Liver (tissue), 3 donors: ENCODE results near the gene TP63.

Experiments
- EGR1 ChIP-seq, 2 donors: IDR thresholded peaks; 2 replicates each; pipeline ENCODE4 v1.6.1; 2016 to 2018; ENCODE audit warnings: antibody characterized with exemption in 2 of 2, low read depth in 2 of 2
- FOXA1 ChIP-seq: IDR thresholded peaks from 2 replicates; pipeline ENCODE4 v1.6.1; 2016; ENCODE audit warnings: antibody characterized with exemption
- GABPA ChIP-seq, 2 donors: IDR thresholded peaks in 1 of 2; conservative IDR thresholded peaks in 1 of 2; 2 replicates each; pipeline ENCODE4 v1.6.1; 2016; ENCODE audit warnings: antibody characterized with exemption in 2 of 2, mild to moderate bottlenecking in 1 of 2, moderate library complexity in 1 of 2
- REST ChIP-seq: IDR thresholded peaks from 2 replicates; pipeline ENCODE4 v1.6.1; 2016; ENCODE audit warnings: antibody characterized with exemption, mild to moderate bottlenecking
- SP1 ChIP-seq: IDR thresholded peaks from 2 replicates; pipeline ENCODE4 v1.6.1; 2018; ENCODE audit warnings: antibody characterized with exemption, mild to moderate bottlenecking
- YY1 ChIP-seq: IDR thresholded peaks from 2 replicates; pipeline ENCODE4 v1.6.1; 2016; ENCODE audit warnings: antibody characterized with exemption, mild to moderate bottlenecking
- TF ChIP-seq, protein P1 (sequence below): fragments of 150-350 bp; IDR thresholded peaks from 2 replicates; pipeline ENCODE4 v1.5.1; 2017; ENCODE audit warnings: improper control_type of control experiment, low read depth, low read length; ENCODE audit not compliant: missing input control
- TF ChIP-seq, protein P2 (sequence below): IDR thresholded peaks from 2 replicates; pipeline ENCODE4 v1.6.1; 2016; ENCODE audit warnings: antibody characterized with exemption
- donor health status: healthy.
- donor health status: healthy.

DNA sequence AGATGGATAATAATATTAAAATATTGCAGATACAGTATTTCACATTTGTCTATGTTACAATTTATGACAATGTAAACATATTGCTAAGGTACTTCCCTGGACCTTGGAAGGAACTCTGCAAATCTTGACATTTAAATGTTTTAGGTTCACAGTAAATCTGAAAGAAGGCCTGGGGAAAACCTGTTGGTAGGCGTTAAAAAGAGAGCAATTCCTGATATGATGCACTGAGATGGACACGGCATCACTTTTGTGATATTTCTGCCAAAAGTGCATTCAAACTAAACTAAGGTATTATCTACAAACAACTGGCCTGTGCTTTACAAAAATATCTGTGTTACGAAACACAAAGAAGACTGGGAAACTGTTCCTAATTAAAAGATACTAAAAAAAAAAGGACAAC, 6.1 kb upstream of the TP63 start:
- TF ChIP-seq, protein P1, sequence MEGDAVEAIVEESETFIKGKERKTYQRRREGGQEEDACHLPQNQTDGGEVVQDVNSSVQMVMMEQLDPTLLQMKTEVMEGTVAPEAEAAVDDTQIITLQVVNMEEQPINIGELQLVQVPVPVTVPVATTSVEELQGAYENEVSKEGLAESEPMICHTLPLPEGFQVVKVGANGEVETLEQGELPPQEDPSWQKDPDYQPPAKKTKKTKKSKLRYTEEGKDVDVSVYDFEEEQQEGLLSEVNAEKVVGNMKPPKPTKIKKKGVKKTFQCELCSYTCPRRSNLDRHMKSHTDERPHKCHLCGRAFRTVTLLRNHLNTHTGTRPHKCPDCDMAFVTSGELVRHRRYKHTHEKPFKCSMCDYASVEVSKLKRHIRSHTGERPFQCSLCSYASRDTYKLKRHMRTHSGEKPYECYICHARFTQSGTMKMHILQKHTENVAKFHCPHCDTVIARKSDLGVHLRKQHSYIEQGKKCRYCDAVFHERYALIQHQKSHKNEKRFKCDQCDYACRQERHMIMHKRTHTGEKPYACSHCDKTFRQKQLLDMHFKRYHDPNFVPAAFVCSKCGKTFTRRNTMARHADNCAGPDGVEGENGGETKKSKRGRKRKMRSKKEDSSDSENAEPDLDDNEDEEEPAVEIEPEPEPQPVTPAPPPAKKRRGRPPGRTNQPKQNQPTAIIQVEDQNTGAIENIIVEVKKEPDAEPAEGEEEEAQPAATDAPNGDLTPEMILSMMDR = no peak
- TF ChIP-seq SP1 = no peak
- TF ChIP-seq GABPA (IDR thresholded peaks at IDR 0.05 in 1 of 2, conservative IDR thresholded peaks at IDR 0.05 in 1 of 2) = no peak
- TF ChIP-seq REST = no peak
- no peak for TF ChIP-seq EGR1 (IDR thresholded peaks at IDR 0.05; ENCODE audit: low read depth in 2 of 2)
- TF ChIP-seq, protein P2, sequence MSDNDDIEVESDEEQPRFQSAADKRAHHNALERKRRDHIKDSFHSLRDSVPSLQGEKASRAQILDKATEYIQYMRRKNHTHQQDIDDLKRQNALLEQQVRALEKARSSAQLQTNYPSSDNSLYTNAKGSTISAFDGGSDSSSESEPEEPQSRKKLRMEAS = no peak
- no peak for TF ChIP-seq YY1
- TF ChIP-seq FOXA1 = no peak
